Calu3 (cell line): Measurements from ENCODE around the gene ITM2C. TPM values are rescaled to one million over a fixed set of nuclear protein-coding genes. Genes with fewer than 3 reads are reported as not detected.

Source experiments
- Bru-seq: library from RNA; stranded (reverse); fragments of 400-500 nt; gene quantifications from one replicate; lab custom pipeline; 2021; lab: Mats Ljungman, UMichigan
- BruChase-seq, 2 experiments: library from RNA; stranded (reverse); fragments of 400-500 nt; gene quantifications; one replicate each; lab custom pipeline; 2021; lab: Mats Ljungman, UMichigan
- BruUV-seq: library from RNA; stranded (reverse); fragments of 400-500 nt; replicated peaks from 2 replicates; lab custom pipeline; 2021; lab: Mats Ljungman, UMichigan
- CTCF ChIA-PET: fragments of 300-600 bp; sonication (Branson Sonifier 250); formaldehyde crosslinking; loops from one replicate; lab custom pipeline; 2022; ENCODE audit warnings: antibody characterized with exemption; lab: Charles Lee
- DNase-seq: peaks from one replicate; pipeline ENCODE4 v3.0.0; 2022
- H3K27ac Mint-ChIP-seq: one replicate; pipeline ENCODE4 v1.8.0; 2022; ENCODE audit warnings: mixed read lengths; ENCODE audit not compliant: unreplicated experiment
- H3K27me3 Mint-ChIP-seq: one replicate; pipeline ENCODE4 v1.8.0; 2022; ENCODE audit warnings: mixed read lengths; ENCODE audit not compliant: unreplicated experiment
- H3K36me3 Mint-ChIP-seq: one replicate; pipeline ENCODE4 v1.8.0; 2022; ENCODE audit warnings: mild to moderate bottlenecking, moderate library complexity, mixed read lengths; ENCODE audit not compliant: insufficient read depth, unreplicated experiment
- H3K4me1 Mint-ChIP-seq: one replicate; pipeline ENCODE4 v1.8.0; 2022; ENCODE audit warnings: mild to moderate bottlenecking, low read depth, mixed read lengths; ENCODE audit not compliant: unreplicated experiment
- H3K4me3 Mint-ChIP-seq: one replicate; pipeline ENCODE4 v1.8.0; 2022; ENCODE audit warnings: mild to moderate bottlenecking, low read depth, moderate library complexity, mixed read lengths; ENCODE audit not compliant: unreplicated experiment
- H3K9me3 Mint-ChIP-seq: one replicate; pipeline ENCODE4 v1.8.0; 2022; ENCODE audit warnings: low read depth, mixed read lengths; ENCODE audit not compliant: unreplicated experiment
- CTCF ChIP-seq: fragments of 200-600 bp; IDR thresholded peaks from one replicate; pipeline ENCODE4 v1.8.0; 2022; ENCODE audit warnings: antibody characterized with exemption; ENCODE audit not compliant: unreplicated experiment
- intact Hi-C: fragments of 100-400 bp; cut with micrococcal nuclease; formaldehyde crosslinking; loops from one replicate; pipeline ENCODE4 v1.10.0; 2022; ENCODE audit not compliant: unreplicated experiment
- long read RNA-seq: library from polyadenylated mRNA; stranded (forward); transcript quantifications from one replicate; pipeline ENCODE4 v2.0.0, GENCODE V29; 2022
- total RNA-seq: library from RNA; stranded (reverse); gene quantifications from 2 replicates; pipeline ENCODE4 v1.2.3, GENCODE V29; 2022

Gene ITM2C
- total RNA-seq (55.0 and 57.1 TPM in 2 replicates), Bru-seq, nascent RNA (percentile 40 among the genes with signal in this experiment), BruChase-seq, experiment 1, labeled RNA remaining after a 6-hour chase (percentile 58 among the genes with signal in this experiment), BruChase-seq, experiment 2, labeled RNA remaining after a 2-hour chase (percentile 43 among the genes with signal in this experiment)
- long read RNA-seq, transcript ITM2C-203 (5 exons, 1,889 nt): minor isoform, 10 of 85 reads
- long read RNA-seq, transcript ITM2C-202 (6 exons, 2,078 nt): major isoform, 58 of 85 reads
- long read RNA-seq, partial matches to known transcripts: 3 of 85 reads
- long read RNA-seq, other reads (novel, unspliced or antisense): 9 of 85 reads

DNA sequence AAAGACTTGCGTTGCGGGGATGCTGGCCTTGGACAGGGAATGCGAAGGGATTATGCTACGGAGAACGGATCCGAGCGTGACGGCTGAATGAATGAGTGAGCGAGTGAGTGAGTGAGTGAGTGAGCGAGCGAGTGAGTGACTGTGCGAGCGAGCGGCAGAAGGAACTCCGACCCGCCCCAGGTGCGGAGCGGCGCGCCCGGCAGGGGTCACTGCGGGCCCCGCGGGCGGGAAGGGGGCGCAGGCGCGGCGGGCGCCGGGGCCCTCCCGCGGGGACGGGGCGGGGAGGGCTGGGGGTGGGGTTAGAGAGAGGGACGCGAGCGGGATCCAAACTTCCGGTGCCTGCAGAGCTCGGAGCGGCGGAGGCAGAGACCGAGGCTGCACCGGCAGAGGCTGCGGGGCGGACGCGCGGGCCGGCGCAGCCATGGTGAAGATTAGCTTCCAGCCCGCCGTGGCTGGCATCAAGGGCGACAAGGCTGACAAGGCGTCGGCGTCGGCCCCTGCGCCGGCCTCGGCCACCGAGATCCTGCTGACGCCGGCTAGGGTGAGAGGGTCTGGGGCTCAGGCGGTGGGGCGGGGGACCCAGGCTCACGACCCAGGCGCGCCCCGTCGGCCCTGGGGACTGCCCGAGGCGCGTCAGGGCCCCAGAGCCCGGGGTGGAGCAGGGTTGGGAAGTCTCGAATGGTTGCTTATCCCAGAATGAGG lies at the start of gene ITM2C:
Gene ITM2C, plus strand, starts transcription at position 338 of the 702 bp plus-strand sequence. Its CDS starts 84 bp downstream, at position 422.
- Mint-ChIP-seq H3K27me3 (peaks cover 44% of the 10 kb centered on the region), H3K4me1 (peaks cover 21% of the 10 kb centered on the region), H3K36me3 (peaks cover 24% of the 10 kb centered on the region), H3K4me3 (peak within 1 kb of the TSS; percentile 87), H3K27ac (peak within 1 kb of the TSS; percentile 23), H3K9me3 (no peaks in the 10 kb centered on the region)
- peak; percentile 62 for TF ChIP-seq CTCF
- CTCF ChIA-PET: interaction anchor here (0.6 to 1.4 kb wide), 3 partner anchors 10 to 1476 kb away, joined by 3 to 7 read pairs (median 4); no protein-coding TSS in a partner anchor
- no TSS peak for BruUV-seq
- intact Hi-C loops: no loop called here
- DNase-seq: peak; percentile 83

DNA sequence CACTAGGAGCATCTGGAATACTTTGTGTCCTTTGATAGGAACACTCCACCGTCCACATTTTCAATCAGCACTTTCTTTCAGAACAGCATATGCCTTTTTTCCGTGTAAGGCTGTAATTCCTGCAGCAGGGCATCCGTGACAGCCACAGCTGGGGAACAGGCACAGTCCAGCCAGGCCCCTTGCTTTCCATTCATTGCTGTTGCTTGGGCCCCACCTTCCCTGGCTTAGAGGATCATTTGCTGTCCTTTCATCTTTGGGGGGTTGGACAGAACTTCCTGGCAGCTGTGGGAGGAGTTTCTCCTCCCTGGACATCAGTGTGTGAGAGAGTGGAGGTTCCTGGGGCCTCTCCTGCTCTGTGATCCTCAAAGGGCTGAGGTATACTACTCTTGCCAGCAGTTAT lies 49.7 kb upstream of the ITM2C start:
- no peaks in the 10 kb centered on the region for H3K9me3 Mint-ChIP-seq
- no peaks in the 10 kb centered on the region for H3K27me3 Mint-ChIP-seq
- DNase-seq: no peak
- no peaks in the 10 kb centered on the region for H3K4me1 Mint-ChIP-seq
- intact Hi-C loops: no loop called here
- CTCF ChIA-PET: no interaction called here
- no peak for TF ChIP-seq CTCF
- no peak overlapping the region for H3K4me3 Mint-ChIP-seq
- no peak overlapping the region for H3K27ac Mint-ChIP-seq
- no TSS peak for BruUV-seq
- peaks cover 28% of the 10 kb centered on the region for H3K36me3 Mint-ChIP-seq

GRCh38 chr2:230816735-230817134 lies 48.0 kb upstream of the ITM2C start:
- Mint-ChIP-seq H3K9me3 (no peaks in the 10 kb centered on the region), H3K4me1 (no peaks in the 10 kb centered on the region), H3K27me3 (no peaks in the 10 kb centered on the region), H3K36me3 (peaks cover 15% of the 10 kb centered on the region), H3K27ac (no peak overlapping the region), H3K4me3 (no peak overlapping the region)
- DNase-seq: no peak
- CTCF ChIA-PET: no interaction called here
- no peak for TF ChIP-seq CTCF
- intact Hi-C loops: no loop called here
- no TSS peak for BruUV-seq

DNA sequence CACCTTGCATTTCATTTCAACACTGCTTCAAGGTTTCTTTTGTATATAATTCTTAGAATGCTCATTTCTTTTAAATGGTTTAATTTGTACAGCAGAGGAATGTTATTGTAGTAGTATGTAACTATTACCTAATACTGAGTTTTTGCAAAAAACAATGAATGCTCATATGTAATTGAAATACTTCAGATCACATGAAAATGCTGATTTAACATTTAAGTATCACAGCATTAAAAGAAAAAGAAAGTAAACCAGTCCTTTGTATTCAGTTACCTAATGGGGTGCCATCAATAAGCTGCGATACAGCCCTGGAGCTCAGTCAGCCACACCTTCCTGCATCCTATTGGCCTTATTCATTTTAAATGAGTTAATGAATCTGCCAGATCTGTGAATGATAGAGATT lies 45.3 kb upstream of the ITM2C start:
- BruUV-seq: no TSS peak
- H3K9me3 Mint-ChIP-seq: no peaks in the 10 kb centered on the region
- DNase-seq: no peak
- TF ChIP-seq CTCF: no peak
- H3K4me3 Mint-ChIP-seq: no peak overlapping the region
- intact Hi-C loops: no loop called here
- H3K27ac Mint-ChIP-seq: no peak overlapping the region
- CTCF ChIA-PET: no interaction called here
- peaks cover 3% of the 10 kb centered on the region for H3K4me1 Mint-ChIP-seq
- H3K27me3 Mint-ChIP-seq: peaks cover 6% of the 10 kb centered on the region
- peaks cover 25% of the 10 kb centered on the region for H3K36me3 Mint-ChIP-seq
